SH-SY5Y (cell line): ENCODE results near the gene SLC35G6.

ENCODE experiments used
- GATA2 ChIP-seq: IDR thresholded peaks from 2 replicates; pipeline ENCODE4 v1.6.1; 2011; ENCODE audit warnings: mild to moderate bottlenecking, low read depth, low read length
- GATA3 ChIP-seq: IDR thresholded peaks from 2 replicates; pipeline ENCODE4 v1.6.1; 2011; ENCODE audit warnings: low read depth, mild to moderate bottlenecking, low read length, moderate library complexity

GRCh38 chr17:7496470-7497183 is 15.4 kb downstream of the SLC35G6 start:
- TF ChIP-seq GATA2 (no peak), GATA3 (no peak)
